Stimulated activated CD8-positive, alpha-beta memory T cell treated with anti-CD3 and anti-CD28 coated beads, Interleukin-4, amount 100 ng/mL, for 1 hour (primary cell): Measurements from ENCODE around the gene GPATCH8.

Source experiments
- DNase-seq, 2 donors: peaks; one replicate each; pipeline ENCODE4 v3.0.0-alpha.2; 2020; ENCODE audit warnings: low read depth in 2 of 2, low spot score in 1 of 2

GPATCH8 gene

GRCh38 chr17:44359006-44359405, 144.2 kb downstream of the GPATCH8 start:
- no peak for DNase-seq

GRCh38 chr17:44358066-44358465, 145.1 kb downstream of the GPATCH8 start:
- no peak for DNase-seq

GRCh38 chr17:44356241-44356640, 147.0 kb downstream of the GPATCH8 start:
- DNase-seq, result no peak

- DNase-seq, result no peak
Observed at GRCh38 chr17:44355642-44356099, 147.5 kb downstream of the GPATCH8 start.

- peak; percentile 41 to 49 for DNase-seq
Observed at GRCh38 chr17:44354582-44355561, 148.3 kb downstream of the GPATCH8 start.

- DNase-seq, result no peak
Observed at GRCh38 chr17:44353672-44354331, 149.4 kb downstream of the GPATCH8 start.

GRCh38 chr17:44352828-44353671, 150.2 kb downstream of the GPATCH8 start:
- DNase-seq, result no peak

- no peak for DNase-seq
Observed at GRCh38 chr17:44351961-44352827, 151.0 kb downstream of the GPATCH8 start.

- DNase-seq, result no peak
Observed at GRCh38 chr17:44351464-44351863, 151.7 kb downstream of the GPATCH8 start.

- DNase-seq, result peak in 1 of 2 donors; percentile 49
Observed at GRCh38 chr17:44350733-44351226, 152.4 kb downstream of the GPATCH8 start.

GRCh38 chr17:44349553-44350070, 153.6 kb downstream of the GPATCH8 start:
- DNase-seq, result no peak

GRCh38 chr17:44348988-44349364, 154.2 kb downstream of the GPATCH8 start:
- no peak for DNase-seq

- DNase-seq, result no peak
Observed at GRCh38 chr17:44348234-44348987, 154.8 kb downstream of the GPATCH8 start.
